ENCODE measurements around the gene NISCH.

GRCh38 chr3:52428151-52429005 lies 27.0 kb upstream of the NISCH start:
- TF ChIP-seq CTCF (IDR thresholded peaks at IDR 0.05) (peak in 5 of 6 experiments; percentile 21 to 91 (median 90)), POLR2A (IDR thresholded peaks at IDR 0.05) (no peak)
